CD14-positive monocyte (primary cell): ENCODE results near the gene LAGE3. TPM values are rescaled to one million over a fixed set of nuclear protein-coding genes. Genes with fewer than 3 reads are reported as not detected.

ENCODE experiments used
- DNase-seq, 3 donors: peaks; one replicate each; pipeline ENCODE4 v3.0.0-alpha.2; 2011 to 2022
- H2AFZ ChIP-seq: 2 replicates; pipeline ENCODE4 v1.6.0; 2012; ENCODE audit warnings: mild to moderate bottlenecking, low read depth, low read length, inconsistent platforms; ENCODE audit not compliant: insufficient read depth, poor library complexity, severe bottlenecking
- H3K27ac ChIP-seq, 2 donors: 1 replicate in 1 of 2; 2 replicates in 1 of 2; pipeline ENCODE4 v1.5.1; 2012 to 2013; ENCODE audit warnings: low read length in 2 of 2, control low read depth in 1 of 2, inconsistent platforms in 1 of 2, low read depth in 1 of 2, mild to moderate bottlenecking in 1 of 2
- H3K27me3 ChIP-seq, 2 donors: one replicate each; pipeline versions ENCODE4 v1.6.0 to v1.6.1; 2011 to 2013; ENCODE audit warnings: low read length in 2 of 2; ENCODE audit not compliant: control insufficient read depth in 2 of 2, insufficient read depth in 2 of 2
- H3K36me3 ChIP-seq, 2 donors: replicated peaks in 1 of 2; 1 replicate in 1 of 2; 2 replicates in 1 of 2; pipeline versions ENCODE4 v1.5.1 to v1.6.1; 2012 to 2013; ENCODE audit warnings: low read length in 2 of 2, control low read depth in 1 of 2, inconsistent platforms in 1 of 2, mild to moderate bottlenecking in 1 of 2; ENCODE audit not compliant: insufficient read depth in 2 of 2, control insufficient read depth in 1 of 2
- H3K4me1 ChIP-seq, 2 donors: 1 replicate in 1 of 2; 2 replicates in 1 of 2; pipeline versions ENCODE4 v1.5.1 to v1.6.1; 2012 to 2013; ENCODE audit warnings: low read length in 2 of 2, control low read depth in 1 of 2, inconsistent platforms in 1 of 2, mild to moderate bottlenecking in 1 of 2, moderate library complexity in 1 of 2; ENCODE audit not compliant: insufficient read depth in 2 of 2, control insufficient read depth in 1 of 2
- H3K4me2 ChIP-seq: replicated peaks from 2 replicates; pipeline ENCODE3; 2012; ENCODE audit warnings: low read length, moderate library complexity, mild to moderate bottlenecking; ENCODE audit not compliant: poor library complexity, severe bottlenecking; ENCODE audit errors: extremely low read depth
- H3K4me3 ChIP-seq, 3 experiments: fragments of 200-600 bp in 1 of 3; sonication (generic) in 1 of 3; replicated peaks in 1 of 3; 1 replicate in 2 of 3; 2 replicates in 1 of 3; pipeline ENCODE4 v1.5.1; 2011 to 2013; ENCODE audit warnings: low read length in 3 of 3, mild to moderate bottlenecking in 3 of 3, control low read depth in 2 of 3, low read depth in 2 of 3, inconsistent platforms in 1 of 3, moderate library complexity in 1 of 3
- H3K79me2 ChIP-seq: 2 replicates; pipeline ENCODE4 v1.6.0; 2012; ENCODE audit warnings: mild to moderate bottlenecking, control low read depth, inconsistent platforms, low read length, moderate library complexity; ENCODE audit not compliant: insufficient read depth
- H3K9ac ChIP-seq: 2 replicates; pipeline ENCODE4 v1.6.0; 2017; ENCODE audit warnings: low read length, mild to moderate bottlenecking; ENCODE audit not compliant: insufficient read depth, poor library complexity, severe bottlenecking
- H3K9me3 ChIP-seq, 2 donors: replicated peaks in 1 of 2; 1 replicate in 1 of 2; 2 replicates in 1 of 2; pipeline versions ENCODE4 v1.5.1 to v1.6.1; 2012 to 2013; ENCODE audit warnings: low read length in 2 of 2, control low read depth in 1 of 2; ENCODE audit not compliant: control insufficient read depth in 1 of 2, insufficient read depth in 1 of 2
- H4K20me1 ChIP-seq: 2 replicates; pipeline ENCODE4 v1.6.0; 2012; ENCODE audit warnings: mild to moderate bottlenecking, low read length, control low read depth, moderate library complexity; ENCODE audit not compliant: insufficient read depth
- H3K27ac Mint-ChIP-seq, 7 donors: one replicate each; pipeline ENCODE4 v1.8.0; 2020; ENCODE audit warnings: mild to moderate bottlenecking in 7 of 7, mixed read lengths in 7 of 7, moderate library complexity in 6 of 7, inconsistent platforms in 2 of 7
- H3K27me3 Mint-ChIP-seq, 3 donors: one replicate each; pipeline ENCODE4 v1.8.0; 2021 to 2022; ENCODE audit warnings: low read depth in 3 of 3, mild to moderate bottlenecking in 3 of 3, mixed read lengths in 3 of 3, moderate library complexity in 3 of 3, inconsistent platforms in 1 of 3
- H3K36me3 Mint-ChIP-seq, 2 donors: one replicate each; pipeline ENCODE4 v1.8.0; 2020; ENCODE audit warnings: mixed read lengths in 2 of 2, inconsistent platforms in 1 of 2, mild to moderate bottlenecking in 1 of 2
- H3K4me1 Mint-ChIP-seq: one replicate; pipeline ENCODE4 v1.8.0; 2020; ENCODE audit warnings: mild to moderate bottlenecking, mixed read lengths
- H3K4me3 Mint-ChIP-seq, 2 donors: one replicate each; pipeline ENCODE4 v1.8.0; 2020; ENCODE audit warnings: mild to moderate bottlenecking in 2 of 2, mixed read lengths in 2 of 2, moderate library complexity in 1 of 2
- H3K9me3 Mint-ChIP-seq, 7 donors: one replicate each; pipeline ENCODE4 v1.8.0; 2020 to 2022; ENCODE audit warnings: mixed read lengths in 7 of 7, mild to moderate bottlenecking in 6 of 7, moderate library complexity in 6 of 7, inconsistent platforms in 2 of 7
- WGBS: methylation state at CpG from one replicate; pipeline ENCODE4 v1.1.5; 2013; ENCODE audit warnings: missing lambda C conversion rate; ENCODE audit not compliant: insufficient coverage; 5-methylcytosine and 5-hydroxymethylcytosine counted together
- intact Hi-C, 2 donors: fragments of 100-400 bp; cut with micrococcal nuclease; formaldehyde crosslinking; loops; one replicate each; pipeline versions ENCODE4 v1.15.0 to v1.15.1; 2023
- polyA plus RNA-seq, 3 donors: library from polyadenylated mRNA; depleted of rRNA in 1 of 3; unstranded in 2 of 3; stranded (reverse) in 1 of 3; fragments of 300-500 nt in 2 of 3; fragments of >200 nt in 1 of 3; fragmentation: Illumina TruSeq in 2 of 3; gene quantifications; 1 replicate in 2 of 3; 2 replicates in 1 of 3; pipeline ENCODE4 v1.2.3, GENCODE V29; 2012 to 2021
- TF ChIP-seq, protein P1 (sequence below): fragments of 200-600 bp; IDR thresholded peaks from one replicate; pipeline ENCODE4 v1.8.0; 2022; ENCODE audit warnings: antibody characterized with exemption, mild to moderate bottlenecking

The LAGE3 gene
- polyA plus RNA-seq, 3 donors: 12.4 to 30.9 (median 18.6) TPM

- peak within 1 kb of the TSS; percentile 87 to 92 for H3K4me3 Mint-ChIP-seq
Measured at GRCh38 chrX:154490414-154491083, 11.5 kb upstream of the LAGE3 start, which contains the start of gene SLC10A3. TSS of gene SLC10A3 (minus strand) at chrX:154490629. CDS start at chrX:154488940, 1,689 bp downstream.

DNA sequence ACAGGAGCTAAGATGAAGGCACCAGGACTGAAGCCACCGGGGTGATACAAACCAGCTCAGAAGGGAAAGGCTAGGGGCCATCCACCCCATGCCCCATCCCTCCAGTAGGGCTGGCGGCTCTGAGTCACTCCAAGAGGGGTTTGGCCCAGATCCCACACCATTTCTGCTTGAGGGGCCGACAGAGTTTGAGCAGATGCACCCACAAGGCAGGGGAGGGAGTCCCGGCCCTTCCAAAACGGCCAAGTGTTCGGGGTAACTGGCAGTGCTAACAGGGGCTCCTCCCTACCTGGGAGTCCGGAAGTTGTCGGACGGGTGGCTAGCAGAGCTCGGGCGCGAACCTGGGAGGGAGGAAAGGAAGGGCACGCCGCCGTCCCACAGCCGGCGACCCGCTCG is 10.9 kb upstream of the LAGE3 start:
- peak overlapping the region; percentile 87 to 90 for H3K4me3 Mint-ChIP-seq
- peaks cover 29 to 45% of the 10 kb centered on the region in 2 donors for H3K4me1 ChIP-seq
- no peaks in the 10 kb centered on the region for H3K27me3 ChIP-seq
- peaks cover 21% of the 10 kb centered on the region for H3K4me1 Mint-ChIP-seq
- intact Hi-C loops: no loop called here
- H3K36me3 Mint-ChIP-seq: peaks cover 12% of the 10 kb centered on the region in 2 donors
- peaks cover 0 to 2% of the 10 kb centered on the region in 2 donors for H3K36me3 ChIP-seq
- peak overlapping the region; percentile 44 to 90 for H3K27ac ChIP-seq
- no peaks in the 10 kb centered on the region for H4K20me1 ChIP-seq
- peak; percentile 16 to 56 (median 47) for DNase-seq
- H3K9me3 Mint-ChIP-seq: peaks cover 0 to 33% (median 15%) of the 10 kb centered on the region in 7 donors
- TF ChIP-seq, protein P1, sequence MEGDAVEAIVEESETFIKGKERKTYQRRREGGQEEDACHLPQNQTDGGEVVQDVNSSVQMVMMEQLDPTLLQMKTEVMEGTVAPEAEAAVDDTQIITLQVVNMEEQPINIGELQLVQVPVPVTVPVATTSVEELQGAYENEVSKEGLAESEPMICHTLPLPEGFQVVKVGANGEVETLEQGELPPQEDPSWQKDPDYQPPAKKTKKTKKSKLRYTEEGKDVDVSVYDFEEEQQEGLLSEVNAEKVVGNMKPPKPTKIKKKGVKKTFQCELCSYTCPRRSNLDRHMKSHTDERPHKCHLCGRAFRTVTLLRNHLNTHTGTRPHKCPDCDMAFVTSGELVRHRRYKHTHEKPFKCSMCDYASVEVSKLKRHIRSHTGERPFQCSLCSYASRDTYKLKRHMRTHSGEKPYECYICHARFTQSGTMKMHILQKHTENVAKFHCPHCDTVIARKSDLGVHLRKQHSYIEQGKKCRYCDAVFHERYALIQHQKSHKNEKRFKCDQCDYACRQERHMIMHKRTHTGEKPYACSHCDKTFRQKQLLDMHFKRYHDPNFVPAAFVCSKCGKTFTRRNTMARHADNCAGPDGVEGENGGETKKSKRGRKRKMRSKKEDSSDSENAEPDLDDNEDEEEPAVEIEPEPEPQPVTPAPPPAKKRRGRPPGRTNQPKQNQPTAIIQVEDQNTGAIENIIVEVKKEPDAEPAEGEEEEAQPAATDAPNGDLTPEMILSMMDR: no peak
- H3K4me3 ChIP-seq: peak overlapping the region; percentile 36 to 74 (median 53)
- H2AFZ ChIP-seq: no peak overlapping the region
- H3K79me2 ChIP-seq: peaks cover 17% of the 10 kb centered on the region
- peak overlapping the region; percentile 82 for H3K9ac ChIP-seq
- no peaks in the 10 kb centered on the region for H3K9me3 ChIP-seq
- peak overlapping the region; percentile 70 for H3K4me2 ChIP-seq
- H3K27ac Mint-ChIP-seq: peak overlapping the region; percentile 87 to 96 (median 94)
- H3K27me3 Mint-ChIP-seq: peaks cover 0 to 9% (median 0%) of the 10 kb centered on the region in 3 donors
- WGBS: 0% methylated on average over 7 of the region's 19 CpGs

More at GRCh38 chrX:154490414-154491083, 11.5 kb upstream of the LAGE3 start, which contains the start of gene SLC10A3:
- peak within 1 kb of the TSS; percentile 61 for H2AFZ ChIP-seq
- peak within 1 kb of the TSS; percentile 36 to 74 (median 53) for H3K4me3 ChIP-seq
- no peaks in the 10 kb centered on the region for H4K20me1 ChIP-seq
- H3K4me1 ChIP-seq: peaks cover 24 to 40% of the 10 kb centered on the region in 2 donors
- Mint-ChIP-seq H3K27ac (peak within 1 kb of the TSS; percentile 97 to 98 (median 98)), H3K36me3 (peaks cover 12% of the 10 kb centered on the region in 2 donors), H3K4me1 (peaks cover 16% of the 10 kb centered on the region), H3K27me3 (peaks cover 0 to 12% (median 0%) of the 10 kb centered on the region in 3 donors), H3K9me3 (peaks cover 0 to 33% (median 14%) of the 10 kb centered on the region in 7 donors)
- under 1% methylated on average over 44 of the region's 71 CpGs for WGBS
- peak within 1 kb of the TSS; percentile 82 for H3K9ac ChIP-seq
- H3K79me2 ChIP-seq: peaks cover 12% of the 10 kb centered on the region
- H3K27me3 ChIP-seq: no peaks in the 10 kb centered on the region
- no peaks in the 10 kb centered on the region for H3K9me3 ChIP-seq
- no peaks in the 10 kb centered on the region for H3K36me3 ChIP-seq
- TF ChIP-seq, protein P1: no peak
- intact Hi-C loops: no loop called here
- peak; percentile 89 to 94 (median 92) for DNase-seq
- peak within 1 kb of the TSS; percentile 90 to 93 for H3K27ac ChIP-seq
- H3K4me2 ChIP-seq: peak within 1 kb of the TSS; percentile 70
